GM12873 (cell line): ENCODE measurements around the gene AGPAT3.

Experiments
- CTCF ChIP-seq: IDR thresholded peaks from 2 replicates; pipeline ENCODE4 v1.5.1; 2012; ENCODE audit warnings: low read depth, mild to moderate bottlenecking, moderate library complexity, low read length, control low read depth; ENCODE audit not compliant: insufficient read depth; ENCODE audit errors: missing control alignments

AGPAT3 gene

GRCh38 chr21:43864962-43865539 is at the start of gene AGPAT3:
Gene AGPAT3, plus strand, starts transcription at chr21:43865223. Its CDS starts 94,459 bp downstream, at chr21:43959682.
- no peak for TF ChIP-seq CTCF

GRCh38 chr21:43815991-43816390 is 49.0 kb upstream of the AGPAT3 start:
- TF ChIP-seq CTCF = no peak

GRCh38 chr21:43816611-43817071 is 48.4 kb upstream of the AGPAT3 start:
- TF ChIP-seq CTCF = peak; percentile 13

- no peak for TF ChIP-seq CTCF
Observed at GRCh38 chr21:43817157-43818086, 47.6 kb upstream of the AGPAT3 start.

- TF ChIP-seq CTCF = no peak
Observed at GRCh38 chr21:43818685-43819084, 46.3 kb upstream of the AGPAT3 start.

GRCh38 chr21:43819511-43820405 is 45.3 kb upstream of the AGPAT3 start:
- no peak for TF ChIP-seq CTCF
